ENCODE measurements around the gene AGAP1. TPM values are rescaled to one million over a fixed set of nuclear protein-coding genes. Genes with fewer than 3 reads are reported as not detected.

The AGAP1 gene
- total and polyA plus RNA-seq, 9 donors: 5.7 to 32.2 (median 20.2) TPM

DNA sequence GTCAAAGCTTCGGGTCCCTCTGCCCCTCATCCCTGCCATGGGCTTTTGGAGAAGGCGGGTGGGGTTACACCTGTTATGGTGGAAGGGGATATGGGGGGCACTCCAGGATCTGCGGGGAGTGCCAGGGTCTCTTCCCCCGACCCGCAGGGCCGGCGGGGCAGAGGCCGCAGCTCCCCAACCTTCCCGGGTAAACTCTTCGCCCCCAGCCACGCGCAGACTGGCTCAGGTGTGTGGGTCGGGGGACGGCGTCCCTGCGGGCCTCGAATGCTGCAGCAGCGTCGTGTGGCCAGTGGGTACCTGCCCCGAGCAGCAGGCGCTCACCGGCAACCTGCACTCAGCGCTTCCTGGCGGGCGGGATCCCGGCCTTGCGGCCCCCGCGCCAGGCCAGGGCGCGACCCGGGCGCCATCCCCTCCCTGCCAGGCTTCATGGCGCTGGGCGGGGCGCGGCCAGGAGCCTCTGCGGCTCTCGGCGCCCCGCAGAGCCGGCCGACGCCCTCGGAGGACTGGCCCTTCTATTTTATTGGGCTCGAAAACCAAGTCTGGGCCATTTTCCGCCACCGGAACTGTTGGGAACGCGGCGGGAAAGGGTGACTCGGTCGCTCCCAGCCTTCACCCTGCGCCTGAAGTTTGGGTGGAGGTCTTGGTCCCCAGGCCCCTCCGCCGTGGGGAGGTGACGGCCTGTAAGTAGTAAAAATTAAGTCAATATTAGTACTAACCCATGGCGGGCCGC is 669.8 kb downstream of the AGAP1 start:
- TF ChIP-seq, protein P1, sequence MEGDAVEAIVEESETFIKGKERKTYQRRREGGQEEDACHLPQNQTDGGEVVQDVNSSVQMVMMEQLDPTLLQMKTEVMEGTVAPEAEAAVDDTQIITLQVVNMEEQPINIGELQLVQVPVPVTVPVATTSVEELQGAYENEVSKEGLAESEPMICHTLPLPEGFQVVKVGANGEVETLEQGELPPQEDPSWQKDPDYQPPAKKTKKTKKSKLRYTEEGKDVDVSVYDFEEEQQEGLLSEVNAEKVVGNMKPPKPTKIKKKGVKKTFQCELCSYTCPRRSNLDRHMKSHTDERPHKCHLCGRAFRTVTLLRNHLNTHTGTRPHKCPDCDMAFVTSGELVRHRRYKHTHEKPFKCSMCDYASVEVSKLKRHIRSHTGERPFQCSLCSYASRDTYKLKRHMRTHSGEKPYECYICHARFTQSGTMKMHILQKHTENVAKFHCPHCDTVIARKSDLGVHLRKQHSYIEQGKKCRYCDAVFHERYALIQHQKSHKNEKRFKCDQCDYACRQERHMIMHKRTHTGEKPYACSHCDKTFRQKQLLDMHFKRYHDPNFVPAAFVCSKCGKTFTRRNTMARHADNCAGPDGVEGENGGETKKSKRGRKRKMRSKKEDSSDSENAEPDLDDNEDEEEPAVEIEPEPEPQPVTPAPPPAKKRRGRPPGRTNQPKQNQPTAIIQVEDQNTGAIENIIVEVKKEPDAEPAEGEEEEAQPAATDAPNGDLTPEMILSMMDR (IDR thresholded peaks at IDR 0.05): no peak
- TF ChIP-seq POLR2A (IDR thresholded peaks at IDR 0.05): no peak
- no peak for TF ChIP-seq EP300 (IDR thresholded peaks at IDR 0.05)
- no peak overlapping the region for H3K27ac ChIP-seq
- peaks cover 11% of the 10 kb centered on the region for H3K4me1 ChIP-seq (ENCODE audit: insufficient read depth)
- intact Hi-C loops (cut with DNase I): no loop called here
- 5 to 21% (median 9%) methylated on average over 28 to 59 of the region's 59 CpGs for WGBS, 3 donors
- no peak for DNase-seq
- H3K36me3 ChIP-seq: no peaks in the 10 kb centered on the region
- no peaks in the 10 kb centered on the region for H3K9me3 ChIP-seq
- peak overlapping the region; percentile 7 for H3K4me3 ChIP-seq
- peaks cover 2% of the 10 kb centered on the region for H3K27me3 ChIP-seq

DNA sequence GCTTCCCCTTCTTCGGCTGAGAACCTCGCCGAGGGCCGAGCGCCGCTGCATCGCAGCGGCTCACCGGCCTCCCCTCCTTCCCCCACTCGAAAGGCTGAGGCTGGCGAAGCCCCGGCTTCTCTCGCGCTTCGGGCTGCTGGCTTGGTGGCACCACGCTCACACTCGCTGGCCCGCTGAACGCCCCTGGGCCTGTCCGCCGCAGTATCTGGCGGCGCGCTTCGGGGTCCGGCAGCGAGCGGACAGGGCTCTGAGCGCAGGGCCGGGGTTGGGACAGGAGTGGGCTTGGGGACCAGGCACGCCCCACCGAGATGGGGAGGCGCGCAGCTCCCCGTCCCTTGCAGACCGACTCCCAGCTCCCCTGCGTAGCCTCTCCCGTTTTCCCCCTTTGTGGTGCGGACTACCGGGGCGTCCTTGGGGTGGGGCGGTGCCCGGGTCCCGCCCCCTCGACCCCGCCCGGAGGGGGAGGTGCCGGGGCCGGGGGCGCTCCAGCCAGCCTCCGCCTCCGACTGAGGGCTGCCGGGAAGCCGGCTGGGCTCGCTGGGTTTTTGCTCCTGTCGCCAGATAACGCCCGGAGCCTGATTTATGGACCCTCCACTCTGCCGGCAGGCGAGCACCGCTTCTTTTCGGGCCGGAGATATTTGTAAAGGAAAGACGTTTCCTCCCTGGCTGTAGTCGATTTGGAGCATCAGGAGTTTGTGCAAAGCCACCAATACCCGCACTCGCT is 670.5 kb downstream of the AGAP1 start:
- TF ChIP-seq EP300 (IDR thresholded peaks at IDR 0.05) (no peak), POLR2A (IDR thresholded peaks at IDR 0.05) (no peak)
- TF ChIP-seq, protein P1 (IDR thresholded peaks at IDR 0.05): no peak
- no peaks in the 10 kb centered on the region for H3K36me3 ChIP-seq
- DNase-seq: peak in 1 of 5 donors; percentile 34
- H3K27me3 ChIP-seq: peaks cover 5% of the 10 kb centered on the region
- no peaks in the 10 kb centered on the region for H3K9me3 ChIP-seq
- intact Hi-C loops (cut with DNase I): no loop called here
- peaks cover 11% of the 10 kb centered on the region for H3K4me1 ChIP-seq (ENCODE audit: insufficient read depth)
- WGBS, 3 donors: 0 to 2% (median 1%) methylated on average over 47 to 67 of the region's 67 CpGs
- H3K4me3 ChIP-seq: peak overlapping the region; percentile 2
- no peak overlapping the region for H3K27ac ChIP-seq

DNA sequence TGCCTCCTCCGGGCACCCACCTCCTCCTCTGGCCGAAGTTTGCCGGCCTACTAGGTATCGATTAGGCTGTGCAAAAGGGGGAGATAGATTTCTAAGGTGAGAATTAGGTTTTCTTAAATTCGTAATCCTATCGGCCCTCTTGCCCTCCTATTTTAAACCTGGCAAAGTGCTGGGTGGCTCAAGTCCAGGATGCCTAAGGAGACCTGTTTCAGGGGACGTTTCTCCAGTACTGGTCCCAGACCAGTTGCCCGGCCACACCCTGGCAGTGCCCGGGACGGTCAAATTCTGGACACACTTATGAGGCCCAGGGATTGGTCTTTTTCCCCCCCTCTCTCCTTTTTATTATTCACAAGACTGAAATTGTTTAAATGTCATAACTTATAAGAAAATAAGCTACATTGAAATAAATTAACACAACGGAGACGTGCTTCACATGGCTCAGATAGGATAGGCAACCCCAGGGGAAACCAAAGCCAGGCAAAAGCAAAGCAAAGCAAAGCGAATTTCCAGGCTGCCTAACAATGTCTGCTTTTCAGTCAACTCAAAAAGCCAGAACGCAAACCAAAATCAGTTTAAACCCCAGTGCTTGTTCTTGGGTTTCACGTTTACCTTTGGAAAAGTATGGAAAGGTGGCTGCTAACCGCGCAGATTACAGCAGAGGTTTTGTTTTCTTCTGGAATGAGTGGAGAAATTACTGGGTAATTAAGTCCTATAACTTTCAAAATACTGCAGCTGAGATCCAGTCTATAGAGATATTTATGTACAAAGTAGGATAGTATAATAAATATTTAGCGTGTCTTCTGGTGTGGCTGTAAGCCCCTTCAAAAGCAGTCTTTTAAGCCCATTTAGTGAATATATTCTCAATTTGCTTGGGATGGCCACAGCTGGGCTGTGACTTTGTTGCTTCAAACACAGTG is 671.3 kb downstream of the AGAP1 start:
- H3K27ac ChIP-seq: no peak overlapping the region
- no peaks in the 10 kb centered on the region for H3K36me3 ChIP-seq
- intact Hi-C loops (cut with DNase I): no loop called here
- peaks cover 11% of the 10 kb centered on the region for H3K4me1 ChIP-seq (ENCODE audit: insufficient read depth)
- no peak for DNase-seq
- H3K9me3 ChIP-seq: no peaks in the 10 kb centered on the region
- TF ChIP-seq POLR2A (IDR thresholded peaks at IDR 0.05) (no peak), EP300 (IDR thresholded peaks at IDR 0.05) (no peak)
- TF ChIP-seq, protein P1 (IDR thresholded peaks at IDR 0.05): no peak
- H3K27me3 ChIP-seq: peaks cover 5% of the 10 kb centered on the region
- 27 to 34% (median 28%) methylated on average over 18 of the region's 18 CpGs for WGBS, 3 donors
- H3K4me3 ChIP-seq: no peak overlapping the region
